ENCODE data around the gene RFX2.

RFX2 gene

DNA sequence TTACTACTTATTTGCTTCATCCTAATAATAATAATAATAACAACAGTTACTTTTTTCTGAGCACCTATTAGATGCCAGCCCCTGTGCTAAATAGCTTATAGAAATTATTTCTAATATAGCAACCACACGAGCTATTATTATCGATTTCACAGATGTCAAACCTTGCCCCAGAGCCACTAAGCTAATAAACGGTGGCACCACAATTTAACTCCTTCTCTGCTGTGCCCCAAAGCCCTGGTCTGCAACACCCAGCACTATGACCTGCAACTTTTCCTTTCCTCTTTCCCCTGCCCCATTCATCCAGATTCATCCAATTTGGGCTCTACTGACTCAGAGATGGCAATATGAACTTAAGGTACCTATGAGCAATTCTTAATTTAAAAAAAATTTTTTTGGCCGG is 6.4 kb downstream of the RFX2 start:
- DNase-seq (ENCODE audit: low read depth): no peak

DNA sequence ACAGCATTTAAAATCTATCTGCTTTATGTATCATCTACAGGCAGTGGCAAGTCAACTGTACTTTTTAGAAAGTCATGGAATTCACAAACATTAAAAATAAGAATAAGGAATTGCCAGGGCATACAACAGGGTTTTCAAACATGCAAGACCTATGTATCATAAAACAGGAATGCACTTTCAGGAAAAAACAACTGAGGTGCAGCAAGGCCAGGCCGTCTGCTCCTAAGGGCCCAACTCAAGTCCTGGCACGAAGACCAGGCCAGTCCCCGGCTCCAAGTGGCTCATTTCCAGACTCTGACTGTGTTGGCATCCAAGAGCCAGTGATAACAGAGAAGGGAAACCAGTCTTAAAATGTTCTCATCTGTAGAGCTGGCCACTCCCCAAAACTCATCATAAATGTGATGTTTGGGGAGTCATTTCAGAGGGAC is 7.1 kb downstream of the RFX2 start:
- DNase-seq (ENCODE audit: low read depth): no peak

DNA sequence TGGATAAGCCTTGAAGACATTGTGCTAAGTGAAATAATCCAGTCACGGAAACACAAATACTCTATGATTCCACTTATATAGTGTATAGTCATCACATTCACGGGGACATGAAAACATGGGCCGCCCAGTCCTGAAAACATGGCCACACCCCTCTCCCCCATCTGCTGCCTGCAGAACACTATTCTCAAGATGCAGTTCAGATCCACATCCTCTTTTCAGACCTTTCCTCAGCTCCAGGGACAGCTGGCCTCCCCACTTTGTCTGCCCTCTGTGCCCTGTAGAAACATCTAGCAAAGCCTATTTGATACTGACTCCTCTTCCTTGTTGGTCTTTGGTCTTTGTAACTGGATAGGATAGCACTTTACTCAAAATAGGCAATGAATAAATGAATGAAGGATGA is 8.3 kb downstream of the RFX2 start:
- no peak for DNase-seq (ENCODE audit: low read depth)

DNA sequence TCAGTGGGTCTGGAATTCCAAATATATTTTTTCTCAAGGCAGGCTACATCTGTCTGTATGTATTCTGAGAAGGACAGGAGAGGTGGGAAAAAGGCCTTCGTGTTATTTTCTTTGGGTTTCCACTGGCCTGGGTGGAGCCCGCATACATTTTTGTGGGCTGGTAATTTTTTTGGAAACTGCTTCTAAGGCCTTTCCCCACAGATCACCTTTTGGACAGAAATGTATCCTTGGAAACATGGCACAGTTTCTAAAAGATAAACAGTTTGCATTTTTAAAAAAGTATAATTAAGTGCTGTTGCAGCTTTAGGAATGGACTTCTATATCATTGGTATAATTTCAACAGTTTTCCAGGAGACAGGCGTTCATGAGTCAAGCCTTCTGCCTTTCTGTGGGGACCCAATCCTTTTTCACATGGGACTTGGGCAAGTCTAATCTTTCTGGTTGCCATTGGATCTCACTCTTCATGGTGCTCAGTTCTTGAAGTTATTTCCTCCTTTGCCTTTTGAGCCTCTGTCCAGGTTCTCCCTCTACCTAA is 8.9 kb downstream of the RFX2 start:
- DNase-seq (ENCODE audit: low read depth): no peak

DNA sequence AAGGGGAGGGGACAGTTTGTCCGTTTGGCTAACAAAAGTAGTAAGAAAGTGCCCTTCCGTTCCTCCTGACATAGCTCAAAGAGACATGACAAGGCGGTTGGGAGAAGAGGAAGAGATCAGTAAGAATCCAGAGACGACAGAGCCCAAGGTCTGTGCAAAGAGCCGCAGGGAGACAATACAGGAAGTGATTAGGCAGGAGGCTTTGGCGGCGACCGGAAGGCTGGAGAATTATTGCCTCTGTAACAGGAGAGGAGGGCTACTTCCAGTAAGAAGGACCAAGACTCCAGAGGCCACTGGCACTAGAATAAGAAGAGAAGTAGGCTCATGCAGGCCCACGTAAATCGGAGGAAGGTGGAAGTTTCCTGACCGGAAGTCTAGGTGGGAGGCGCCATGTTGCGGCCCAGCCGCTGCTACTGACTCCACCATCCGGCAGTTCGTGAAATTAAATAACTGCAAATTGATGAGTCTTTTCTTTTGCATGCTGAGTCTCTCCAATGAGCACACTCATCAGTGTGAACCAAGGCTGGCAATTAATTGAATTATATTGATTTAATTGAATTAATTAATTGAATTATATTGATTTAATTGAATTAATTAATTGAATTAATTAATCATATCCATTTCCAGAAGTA is 9.9 kb downstream of the RFX2 start:
- no peak for DNase-seq (ENCODE audit: low read depth)

DNA sequence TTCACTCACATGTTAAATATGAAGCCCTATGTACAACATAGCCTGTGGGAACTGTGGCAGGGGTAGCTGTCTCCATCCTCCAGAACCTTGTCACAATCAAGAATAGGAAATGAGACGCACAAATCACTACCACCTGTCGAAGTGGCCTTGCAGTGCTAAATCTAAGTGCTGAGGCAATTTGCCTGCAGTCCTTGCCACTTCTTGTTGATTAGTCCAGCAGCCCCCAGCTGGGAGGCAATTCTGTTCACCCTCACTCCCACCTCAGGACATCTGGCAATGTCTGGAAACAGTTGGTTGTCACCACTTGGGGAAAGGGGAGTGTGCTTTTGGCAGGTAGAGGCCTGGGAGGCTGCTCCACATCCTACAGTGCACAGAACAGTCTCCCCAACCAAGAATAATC is 10.7 kb downstream of the RFX2 start:
- DNase-seq (ENCODE audit: low read depth): no peak

DNA sequence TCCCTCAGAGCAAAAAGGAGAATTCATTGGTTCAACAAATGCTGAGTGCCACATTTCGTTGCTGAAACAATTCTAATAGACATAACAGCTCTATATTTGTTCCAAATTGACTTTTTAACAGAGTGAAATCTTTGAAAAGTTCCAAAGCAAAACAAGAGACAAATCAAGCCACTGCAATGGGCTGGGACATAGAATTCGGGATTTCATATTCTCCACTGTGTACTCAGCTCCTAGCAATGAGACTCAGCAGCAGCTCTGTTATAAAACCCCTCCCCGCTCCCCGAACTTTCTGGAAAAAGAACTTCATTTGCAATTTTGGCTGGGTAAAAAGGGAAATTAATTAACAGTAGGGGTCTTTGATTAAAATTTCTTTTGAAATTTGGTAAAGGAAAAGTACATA is 11.3 kb downstream of the RFX2 start:
- DNase-seq (ENCODE audit: low read depth): no peak

DNA sequence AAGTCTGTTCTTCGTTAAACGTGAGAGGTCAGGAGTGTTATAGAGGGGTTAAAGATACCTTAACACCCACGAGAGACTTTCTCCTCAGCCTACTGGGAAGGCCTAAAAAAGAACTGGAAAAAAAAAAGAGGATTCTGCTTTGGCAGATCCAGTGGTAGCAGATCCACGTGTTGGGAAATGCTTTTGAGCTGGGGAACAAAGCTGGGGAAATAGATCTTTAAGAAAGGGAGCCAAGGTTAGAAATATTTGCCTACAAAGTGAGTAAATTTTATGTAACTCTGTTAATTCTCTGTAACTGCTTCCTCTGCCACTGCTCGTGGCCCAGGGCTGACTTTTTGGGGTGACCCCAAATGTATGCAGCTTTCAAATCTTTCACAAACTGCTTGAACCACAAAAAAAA is 11.7 kb downstream of the RFX2 start:
- DNase-seq (ENCODE audit: low read depth): no peak

DNA sequence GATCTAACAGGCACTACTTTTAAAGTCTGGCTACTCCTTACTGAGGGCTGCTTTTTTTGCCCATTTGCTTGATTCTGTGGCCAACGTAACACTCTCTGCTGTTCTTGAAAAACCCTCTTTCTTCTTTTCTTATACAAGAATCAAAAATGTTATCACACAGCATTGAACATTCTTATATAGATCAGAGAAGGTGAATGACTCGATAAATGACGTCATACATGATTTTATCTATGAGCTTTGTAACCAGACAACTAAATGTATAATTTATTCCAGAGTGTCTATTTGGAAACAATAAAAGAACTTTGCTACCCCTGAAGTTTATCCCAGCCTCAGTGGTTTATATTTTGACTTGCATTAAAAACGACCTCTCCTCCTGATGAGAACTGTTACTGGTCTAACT is 12.4 kb downstream of the RFX2 start:
- no peak for DNase-seq (ENCODE audit: low read depth)

DNA sequence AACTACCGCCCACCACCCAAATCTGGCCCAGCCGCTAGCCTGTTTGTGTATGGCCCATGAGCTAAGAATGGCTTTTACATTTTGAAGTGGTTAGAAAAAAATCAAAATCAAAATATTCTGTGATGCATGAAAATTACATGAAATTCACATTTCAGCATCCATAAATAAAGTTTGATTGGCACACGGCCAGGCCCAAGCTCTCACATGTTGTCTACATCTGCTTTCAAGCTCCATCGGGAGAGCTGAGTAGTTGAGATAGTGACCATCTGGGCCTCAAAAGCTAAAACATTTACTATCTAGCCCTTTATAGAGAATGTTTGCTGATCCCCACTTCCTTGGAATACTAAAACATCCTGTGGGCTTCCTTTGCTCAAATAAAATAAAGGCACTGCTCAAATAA is 14.5 kb downstream of the RFX2 start:
- no peak for DNase-seq (ENCODE audit: low read depth)

DNA sequence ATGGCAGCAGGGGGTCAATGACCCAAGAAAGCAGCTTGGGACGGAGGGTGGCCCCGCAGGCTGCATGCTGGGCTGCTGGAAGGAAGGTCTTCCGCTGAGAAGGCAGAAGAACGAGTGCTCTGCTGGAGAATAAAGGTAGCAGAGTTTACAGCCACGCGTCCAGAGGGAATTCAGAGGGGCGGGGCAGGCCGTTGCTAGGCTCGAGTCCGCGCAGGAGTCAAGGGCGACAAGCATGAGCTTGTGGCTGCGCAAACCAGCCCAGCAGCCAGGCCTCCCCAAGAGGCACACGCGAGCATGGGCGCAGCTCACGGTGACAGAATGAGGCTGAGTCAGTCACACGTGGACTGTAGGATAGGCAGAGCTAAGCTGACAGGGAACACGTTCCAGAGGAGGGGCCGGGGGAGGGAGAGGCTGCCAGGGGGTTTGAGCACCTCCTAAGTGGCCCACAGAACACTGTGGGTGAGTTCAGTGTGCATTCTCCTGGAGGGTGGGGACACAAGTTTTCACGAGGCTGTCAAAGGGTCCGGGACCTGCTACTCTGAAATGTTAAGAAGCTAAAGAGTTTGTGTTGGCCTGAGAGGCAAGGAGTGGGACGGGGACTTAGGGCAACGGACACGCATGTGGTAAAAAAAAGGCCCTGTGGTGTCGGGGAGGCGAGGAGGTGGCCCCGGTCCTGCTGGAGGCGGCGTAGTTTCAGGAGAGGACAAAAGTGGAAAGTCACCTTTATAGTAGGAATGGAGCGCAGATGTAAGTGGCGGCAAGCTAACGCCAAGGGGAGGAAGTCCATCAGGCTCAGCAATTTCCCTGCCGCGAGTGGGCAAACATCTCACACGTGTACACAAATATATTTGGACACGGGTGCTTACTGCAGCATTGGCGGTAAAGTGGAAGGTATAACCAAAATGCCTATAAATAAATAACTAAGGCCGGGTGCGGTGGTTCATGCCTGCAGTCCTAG is 17.7 kb downstream of the RFX2 start:
- DNase-seq (ENCODE audit: low read depth): no peak

DNA sequence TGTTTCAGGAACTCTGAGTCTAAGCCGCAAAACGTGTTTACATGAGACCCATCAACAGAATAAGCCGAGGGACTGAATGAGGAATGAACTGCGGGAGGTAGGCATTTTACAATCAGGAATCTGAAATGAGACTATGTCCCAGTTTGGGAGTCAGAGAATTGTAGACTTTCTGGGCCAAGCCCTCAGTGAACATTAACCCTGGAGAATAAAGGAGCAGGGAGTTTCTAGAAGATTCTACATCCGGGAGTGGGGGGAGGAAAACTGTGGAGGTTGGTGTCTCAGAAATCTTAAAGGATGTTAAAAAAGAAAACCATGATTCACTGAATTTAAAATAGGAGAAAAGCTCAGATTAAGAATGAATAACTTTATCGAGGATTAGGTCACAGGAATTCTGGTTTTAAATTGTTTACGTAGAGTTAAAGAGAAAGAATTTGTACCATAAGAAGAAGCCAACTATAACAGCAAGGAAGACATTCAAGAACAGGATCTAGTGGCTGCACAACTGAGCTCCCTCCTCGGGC is 18.5 kb downstream of the RFX2 start:
- DNase-seq (ENCODE audit: low read depth): no peak

DNA sequence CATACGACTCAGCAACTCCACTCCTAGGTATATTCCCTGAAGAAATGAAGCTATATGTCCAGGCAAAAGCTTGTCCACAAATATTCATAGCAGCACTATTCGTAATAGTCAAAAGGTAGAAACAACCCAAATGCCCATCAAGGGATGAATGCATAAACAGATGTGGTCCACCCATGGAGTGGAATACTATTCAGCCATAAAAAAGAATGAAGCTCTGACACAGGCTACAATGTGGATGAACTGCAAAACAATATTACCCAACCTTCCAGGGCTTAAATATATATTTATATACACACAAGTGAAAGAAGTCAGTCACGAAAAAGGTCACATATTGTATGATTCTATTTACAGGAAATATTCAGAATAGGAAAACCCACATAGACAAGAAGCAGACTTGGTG is 19.7 kb downstream of the RFX2 start:
- DNase-seq (ENCODE audit: low read depth): no peak

DNA sequence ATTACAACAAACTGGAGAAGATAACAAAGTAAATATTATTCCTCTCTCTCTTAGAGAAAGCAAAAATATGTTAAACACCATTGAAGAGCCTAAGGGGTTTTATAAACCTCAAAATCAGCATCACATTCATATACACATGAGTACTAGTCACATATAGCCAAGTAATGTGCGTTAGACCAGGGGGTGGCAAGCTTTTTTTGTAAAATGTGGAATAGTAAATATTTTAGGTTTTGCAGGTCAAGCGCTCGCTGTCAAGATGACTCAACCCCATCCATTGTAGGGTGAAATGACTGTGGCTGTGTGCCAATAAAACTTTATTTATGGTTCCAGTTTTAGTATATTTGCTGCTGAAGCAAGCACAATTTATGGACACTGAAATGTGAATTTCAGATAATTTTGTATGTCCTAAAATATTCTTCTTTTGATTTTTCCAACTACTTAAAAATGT is 21.7 kb downstream of the RFX2 start:
- no peak for DNase-seq (ENCODE audit: low read depth)

DNA sequence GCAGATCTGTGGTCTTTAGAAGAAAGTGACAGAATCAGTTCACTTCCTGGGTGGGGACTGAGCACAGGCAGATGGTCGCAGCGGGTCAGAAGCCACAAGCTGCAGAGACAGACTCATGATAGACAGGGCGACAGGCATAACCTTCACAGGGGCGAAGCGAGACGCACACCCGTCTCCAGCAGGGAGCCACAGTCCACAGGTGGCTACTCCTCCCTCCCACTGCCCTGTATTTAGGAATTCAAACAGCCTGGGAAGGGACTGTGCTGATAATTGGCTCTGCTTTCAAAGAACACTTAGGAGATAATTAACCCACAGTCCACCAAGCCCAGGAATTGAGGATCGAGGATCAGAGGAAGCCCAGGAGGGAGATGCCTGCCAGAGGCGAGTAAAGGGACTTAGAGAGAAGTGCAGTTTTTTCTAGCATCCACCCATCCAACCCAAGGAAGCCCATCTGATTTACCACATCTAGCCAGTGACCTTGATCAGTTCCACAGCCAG is 23.2 kb downstream of the RFX2 start:
- DNase-seq (ENCODE audit: low read depth): no peak

DNA sequence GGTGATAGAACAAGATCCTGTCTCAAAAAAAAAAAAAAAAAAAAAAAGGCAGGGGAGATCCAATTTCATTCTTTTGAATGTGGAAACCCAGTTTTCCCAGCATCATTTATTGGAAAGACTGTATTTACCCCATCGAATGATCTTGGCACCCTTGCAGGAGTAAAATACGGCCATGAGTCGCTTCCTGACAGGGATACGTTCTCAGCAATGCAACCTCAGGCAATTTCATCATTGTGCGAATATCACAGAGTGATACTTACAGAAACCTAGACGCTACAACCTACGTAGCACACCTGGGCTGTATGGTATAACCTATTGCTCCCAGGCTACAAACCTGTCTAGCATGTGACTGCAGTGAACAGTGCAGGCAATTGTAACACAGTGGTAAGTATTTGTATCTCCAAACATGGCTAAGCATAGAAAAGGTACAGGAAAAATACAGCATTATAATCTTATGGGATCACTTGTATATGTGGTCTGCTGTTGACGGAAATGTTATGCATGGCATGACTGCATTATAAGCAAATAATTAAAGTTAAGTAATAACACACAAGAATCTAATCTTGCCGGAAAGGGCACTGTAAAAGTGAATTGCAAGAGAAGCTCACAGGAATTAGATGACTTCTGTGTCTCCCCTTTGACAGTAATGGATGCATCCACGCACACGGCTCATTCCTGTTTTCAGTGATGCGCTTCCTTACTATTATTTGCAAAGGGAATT is 24.1 kb downstream of the RFX2 start:
- no peak for DNase-seq (ENCODE audit: low read depth)

DNA sequence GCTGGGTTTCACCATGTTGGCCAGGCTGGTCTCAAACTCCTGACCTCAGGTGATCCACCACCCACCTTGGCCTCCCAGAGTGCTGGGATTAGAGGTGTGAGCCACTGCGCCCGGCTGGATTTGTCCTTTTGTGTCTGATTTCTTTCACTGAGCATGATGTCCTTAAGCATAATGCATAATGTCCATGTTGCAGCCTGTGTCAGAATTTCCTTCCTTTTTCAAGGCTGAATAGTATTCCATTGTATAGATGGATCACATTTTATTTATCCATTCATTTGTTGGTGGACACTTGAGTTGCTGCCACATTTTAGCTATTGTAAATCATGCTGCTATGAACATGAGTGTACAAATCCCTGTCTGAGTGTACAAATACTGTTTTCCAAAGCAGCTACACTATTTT is 25.5 kb downstream of the RFX2 start:
- no peak for DNase-seq (ENCODE audit: low read depth)

DNA sequence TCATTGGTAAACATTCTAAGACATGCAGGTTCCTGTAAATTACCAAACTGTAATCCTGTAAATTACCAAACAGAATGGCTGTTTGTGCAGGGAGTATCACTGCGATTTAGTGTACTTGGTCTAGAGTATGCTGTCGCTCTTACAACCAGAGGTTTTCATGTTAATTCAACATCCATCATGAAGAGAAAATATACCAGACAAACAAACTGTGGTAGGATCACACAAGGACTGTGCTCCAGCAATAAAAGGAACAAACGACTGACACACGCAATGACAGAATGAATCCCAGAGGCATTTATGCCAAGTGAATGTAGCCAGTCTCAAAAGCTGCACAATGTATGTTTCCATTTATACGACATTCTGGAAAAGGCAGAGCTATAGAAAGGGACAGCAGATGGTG is 31.2 kb downstream of the RFX2 start:
- DNase-seq (ENCODE audit: low read depth): no peak

DNA sequence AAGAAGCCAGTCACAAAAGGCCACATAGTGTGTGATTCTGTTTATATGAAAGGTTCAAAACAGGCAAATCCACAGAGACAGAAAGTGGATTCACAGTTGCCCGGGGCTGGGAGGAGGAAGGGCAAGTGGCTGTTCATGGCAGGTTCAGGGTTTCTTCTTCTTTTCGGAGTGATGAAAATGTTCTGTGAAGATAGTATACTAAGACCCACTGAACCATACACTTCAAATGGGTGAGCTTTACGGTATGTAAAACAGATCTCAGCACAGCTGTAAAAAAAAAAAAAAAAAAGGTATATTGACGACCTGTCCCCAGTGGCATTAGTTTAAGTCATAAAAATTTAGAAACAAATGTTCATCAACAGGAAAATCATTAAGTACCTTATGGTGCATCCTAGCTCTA is 32.2 kb downstream of the RFX2 start:
- no peak for DNase-seq (ENCODE audit: low read depth)

DNA sequence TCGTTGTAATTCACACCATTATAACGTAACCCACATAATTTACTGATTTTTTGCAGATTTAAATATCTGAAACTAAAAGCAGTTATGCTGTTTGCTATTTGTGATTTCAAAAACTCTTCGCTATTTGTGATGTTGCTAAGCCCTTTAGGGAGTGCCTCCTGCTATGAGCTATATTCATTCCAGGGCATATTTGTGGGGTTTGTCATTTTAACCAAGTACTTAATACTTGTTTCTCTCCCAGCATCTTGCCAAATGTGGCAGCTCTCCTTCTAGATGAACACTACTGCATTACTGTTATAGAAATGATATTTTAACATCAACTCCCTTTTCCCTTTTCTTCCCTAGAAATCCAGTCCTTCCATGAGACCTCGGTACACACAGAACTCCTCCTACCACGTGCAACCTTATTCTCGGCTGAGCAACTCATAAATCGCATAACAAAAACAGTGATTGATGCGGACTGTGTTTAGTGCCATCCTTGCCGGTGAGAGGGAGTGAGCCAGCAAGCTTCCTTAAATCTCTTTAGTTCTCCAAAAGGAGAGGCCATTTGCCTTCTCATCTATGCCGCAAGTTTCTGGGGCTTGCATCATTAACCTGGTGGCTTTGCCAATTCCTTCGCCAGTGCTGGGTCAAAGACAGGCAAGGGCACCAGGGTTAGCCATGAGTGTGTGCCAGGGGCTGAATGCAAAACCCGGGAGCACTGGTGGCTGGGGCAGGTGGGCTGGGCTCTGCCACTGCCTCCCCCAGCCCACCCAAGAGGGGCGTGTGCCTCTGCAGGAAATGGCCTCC is 33.4 kb downstream of the RFX2 start:
- DNase-seq (ENCODE audit: low read depth): no peak

DNA sequence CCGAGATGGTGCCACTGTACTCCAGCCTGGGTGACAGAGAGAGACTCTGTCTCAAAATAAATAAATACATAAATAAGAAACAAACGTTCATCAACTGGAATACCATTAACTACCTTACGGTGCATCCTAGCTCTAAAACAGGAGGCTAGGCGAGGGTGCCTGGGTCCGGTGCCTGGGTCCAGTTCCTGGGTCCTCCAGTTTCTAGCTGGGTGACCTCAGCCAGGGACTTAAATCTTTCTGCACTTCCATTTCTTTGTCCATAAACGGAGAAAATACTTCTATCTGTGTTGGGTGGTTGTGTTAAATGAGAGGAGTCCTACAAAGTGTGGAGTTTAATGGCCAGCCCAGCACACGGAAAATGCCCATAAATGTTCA is 34.0 kb downstream of the RFX2 start:
- DNase-seq (ENCODE audit: low read depth): no peak
